Astrocyte (in vitro differentiated cells and primary cell): ENCODE data around the gene CCDC12.

Source experiments
- EZH2 ChIP-seq: IDR thresholded peaks from 2 replicates; pipeline ENCODE4 v1.6.1; 2012; ENCODE audit warnings: mild to moderate bottlenecking, low read length, inconsistent platforms; ENCODE audit not compliant: insufficient read depth
- TF ChIP-seq, protein P1 (sequence below): IDR thresholded peaks from 2 replicates; pipeline ENCODE4 v1.5.1; 2011; ENCODE audit warnings: low read depth, mild to moderate bottlenecking, inconsistent platforms, low read length, moderate library complexity; ENCODE audit not compliant: insufficient read depth

DNA sequence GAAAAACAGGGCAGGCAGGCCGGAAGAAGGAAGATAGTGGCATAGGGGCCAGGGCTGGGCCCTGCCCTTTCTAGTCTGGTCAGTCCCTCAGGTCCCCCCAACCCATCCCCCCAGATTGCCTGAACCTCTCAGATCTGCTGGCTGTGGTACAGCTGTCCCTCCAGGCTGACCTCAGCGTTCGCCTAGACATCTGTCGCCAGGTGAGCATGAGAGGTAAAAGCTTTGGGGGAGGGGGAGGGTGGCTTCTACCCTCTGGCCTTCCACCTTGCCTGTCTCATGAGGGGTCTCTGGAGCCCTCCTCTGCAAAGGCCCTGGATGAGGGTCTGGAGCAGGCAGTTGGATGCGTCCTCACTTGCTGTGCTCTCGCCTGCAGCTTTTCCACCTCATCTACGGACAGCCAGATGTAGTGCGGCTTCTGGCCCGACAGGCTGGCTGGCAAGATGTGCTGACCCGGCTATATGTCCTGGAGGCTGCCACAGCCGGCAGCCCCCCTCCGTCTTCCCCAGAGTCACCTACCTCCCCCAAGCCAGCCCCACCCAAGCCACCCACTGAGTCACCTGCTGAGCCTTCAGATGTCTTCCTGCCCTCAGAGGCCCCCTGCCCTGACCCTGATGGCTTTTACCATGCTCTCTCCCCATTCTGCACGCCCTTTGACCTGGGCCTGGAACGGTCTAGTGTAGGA, 23.1 kb upstream of the CCDC12 start:
- TF ChIP-seq, protein P1, sequence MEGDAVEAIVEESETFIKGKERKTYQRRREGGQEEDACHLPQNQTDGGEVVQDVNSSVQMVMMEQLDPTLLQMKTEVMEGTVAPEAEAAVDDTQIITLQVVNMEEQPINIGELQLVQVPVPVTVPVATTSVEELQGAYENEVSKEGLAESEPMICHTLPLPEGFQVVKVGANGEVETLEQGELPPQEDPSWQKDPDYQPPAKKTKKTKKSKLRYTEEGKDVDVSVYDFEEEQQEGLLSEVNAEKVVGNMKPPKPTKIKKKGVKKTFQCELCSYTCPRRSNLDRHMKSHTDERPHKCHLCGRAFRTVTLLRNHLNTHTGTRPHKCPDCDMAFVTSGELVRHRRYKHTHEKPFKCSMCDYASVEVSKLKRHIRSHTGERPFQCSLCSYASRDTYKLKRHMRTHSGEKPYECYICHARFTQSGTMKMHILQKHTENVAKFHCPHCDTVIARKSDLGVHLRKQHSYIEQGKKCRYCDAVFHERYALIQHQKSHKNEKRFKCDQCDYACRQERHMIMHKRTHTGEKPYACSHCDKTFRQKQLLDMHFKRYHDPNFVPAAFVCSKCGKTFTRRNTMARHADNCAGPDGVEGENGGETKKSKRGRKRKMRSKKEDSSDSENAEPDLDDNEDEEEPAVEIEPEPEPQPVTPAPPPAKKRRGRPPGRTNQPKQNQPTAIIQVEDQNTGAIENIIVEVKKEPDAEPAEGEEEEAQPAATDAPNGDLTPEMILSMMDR = no peak
- TF ChIP-seq EZH2 = no peak
